GM21390 (cell line): ENCODE data around the gene ADAMTS16.

Experiments
- ATAC-seq: cut with Tn5 transposase; IDR thresholded peaks from one replicate; pipeline ENCODE4 v1.9.1; 2021; ENCODE audit not compliant: unreplicated experiment

Gene ADAMTS16

DNA sequence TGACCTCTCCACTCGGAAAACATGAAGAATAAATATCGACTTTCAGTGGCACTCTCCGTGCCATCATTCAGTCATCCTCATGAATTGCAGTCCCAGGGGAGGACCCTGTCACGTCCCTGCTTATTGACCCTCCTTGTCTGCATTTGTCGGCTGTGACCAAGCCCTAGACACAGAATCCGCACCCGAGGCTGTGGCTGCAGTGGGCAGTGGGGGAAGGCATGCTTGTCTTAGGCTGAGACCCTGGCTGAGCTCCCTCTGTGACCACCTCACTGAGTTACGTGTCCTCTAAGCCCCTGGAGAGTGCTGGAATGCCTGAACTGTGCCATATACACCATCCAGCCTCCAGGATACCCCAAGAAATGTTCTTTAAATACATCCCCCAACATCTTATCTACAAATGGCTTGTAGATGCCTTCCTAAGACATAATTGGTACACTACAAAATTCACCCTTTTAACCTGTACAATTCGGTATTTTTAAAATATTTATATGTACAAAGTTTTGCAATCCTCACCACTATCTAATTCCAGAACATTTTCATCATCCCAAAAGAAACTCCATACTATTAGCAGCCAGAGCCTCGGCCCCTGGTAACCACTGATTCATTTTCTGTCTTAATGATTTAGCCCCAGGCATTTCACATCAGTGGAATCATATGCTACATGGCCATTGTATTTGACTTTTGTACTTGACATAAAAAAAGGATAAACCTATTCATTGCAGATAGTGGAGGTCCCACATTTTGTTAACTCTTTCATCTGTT lies 201.6 kb downstream of the ADAMTS16 start:
- no peak for ATAC-seq

DNA sequence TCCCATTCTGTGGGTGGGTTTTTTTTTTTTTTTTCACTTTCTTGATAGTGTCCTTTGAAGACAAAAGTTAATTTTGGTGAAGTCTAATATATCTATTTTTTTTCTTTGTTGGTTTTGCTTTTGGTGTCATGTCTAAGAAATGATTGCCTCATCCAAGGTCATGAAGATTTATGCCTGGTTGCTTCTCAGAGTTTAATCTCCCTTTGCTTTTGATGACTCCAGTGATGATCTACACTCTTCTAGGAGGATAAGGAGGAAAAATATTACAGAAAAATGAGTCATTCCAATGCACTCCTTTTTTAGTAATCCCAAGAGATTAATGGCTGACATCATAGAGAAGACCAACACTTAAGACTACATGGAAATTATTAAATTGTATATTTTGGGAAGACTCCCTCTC lies 202.7 kb downstream of the ADAMTS16 start:
- no peak for ATAC-seq

DNA sequence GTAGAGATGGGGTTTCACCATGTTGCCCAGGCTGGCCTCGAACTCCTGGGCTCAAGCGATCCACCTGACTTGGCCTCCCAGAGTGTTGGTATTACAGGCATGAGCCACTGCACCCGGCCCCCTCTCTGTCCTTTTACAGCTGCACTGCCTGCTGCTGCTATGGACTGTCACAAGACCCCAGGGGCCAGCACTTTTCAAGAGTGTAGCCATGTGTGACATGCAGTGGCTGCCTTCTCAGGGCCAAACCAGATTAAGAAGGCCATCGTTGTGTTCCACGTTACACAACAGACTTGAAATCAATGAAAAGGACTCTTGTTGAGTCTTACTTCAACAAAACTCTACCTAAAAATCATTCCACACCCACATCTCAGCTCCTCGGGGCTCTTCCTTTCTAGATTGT lies 203.4 kb downstream of the ADAMTS16 start:
- ATAC-seq = no peak

DNA sequence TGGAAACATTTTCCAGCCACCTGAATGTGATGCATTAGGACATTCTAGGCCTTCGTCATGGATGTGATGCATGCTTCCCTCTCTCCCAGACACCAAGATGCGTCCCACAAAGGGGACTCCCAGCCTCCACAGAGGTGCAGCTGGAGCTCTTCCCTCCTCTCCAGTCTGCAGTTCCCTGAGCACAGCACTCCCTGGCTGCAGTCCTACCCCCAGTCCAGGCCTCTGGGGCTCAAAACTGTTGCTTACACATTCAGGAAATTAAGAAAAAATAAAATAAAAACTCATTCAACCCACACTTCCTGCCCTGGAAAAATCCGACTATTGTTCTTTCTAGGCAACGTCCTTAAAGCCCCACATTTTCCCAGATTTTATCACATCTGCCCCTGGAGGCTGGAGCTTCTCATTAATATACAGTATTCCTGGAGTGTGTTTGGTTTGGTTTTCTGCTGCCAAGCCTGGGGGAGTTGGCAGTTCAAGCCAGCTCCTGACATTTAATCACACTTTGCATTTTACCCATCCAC lies 204.0 kb downstream of the ADAMTS16 start:
- ATAC-seq = no peak

DNA sequence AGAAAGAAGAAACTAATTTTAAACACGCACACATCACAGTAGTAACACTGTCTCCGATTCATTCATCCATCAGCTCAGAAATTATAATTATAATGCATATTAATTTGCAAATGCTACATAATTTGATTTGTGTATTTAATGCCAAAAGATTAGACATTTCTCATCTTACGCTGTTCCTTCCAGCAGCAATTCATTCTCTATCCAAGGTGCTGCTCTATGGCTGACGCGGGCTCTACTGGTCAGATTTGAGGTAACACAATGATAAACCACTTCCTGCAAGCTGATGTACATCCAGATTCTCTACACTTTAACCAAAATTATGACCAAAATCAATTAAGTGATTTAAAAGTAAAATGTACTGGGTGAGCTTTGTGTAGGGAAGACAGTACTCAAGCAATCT lies 204.5 kb downstream of the ADAMTS16 start:
- ATAC-seq = no peak

DNA sequence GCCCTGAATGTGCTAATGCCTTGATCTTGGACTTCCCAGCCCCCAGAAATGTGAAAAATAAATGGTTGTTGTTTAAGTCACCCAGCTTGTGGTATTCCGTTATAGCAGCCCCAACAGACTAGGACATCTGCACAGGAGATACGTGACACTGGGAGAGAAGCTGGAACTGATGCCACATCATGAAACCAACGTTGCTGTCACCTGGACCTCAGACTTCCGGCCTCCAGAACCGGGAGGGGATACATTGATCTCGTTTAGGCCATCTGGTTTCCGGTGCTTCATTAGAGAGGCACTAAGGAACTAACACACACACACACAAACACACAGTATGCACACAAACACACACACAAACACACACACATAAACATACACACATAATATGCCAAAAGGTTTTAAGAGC lies 207.3 kb downstream of the ADAMTS16 start:
- ATAC-seq = no peak

DNA sequence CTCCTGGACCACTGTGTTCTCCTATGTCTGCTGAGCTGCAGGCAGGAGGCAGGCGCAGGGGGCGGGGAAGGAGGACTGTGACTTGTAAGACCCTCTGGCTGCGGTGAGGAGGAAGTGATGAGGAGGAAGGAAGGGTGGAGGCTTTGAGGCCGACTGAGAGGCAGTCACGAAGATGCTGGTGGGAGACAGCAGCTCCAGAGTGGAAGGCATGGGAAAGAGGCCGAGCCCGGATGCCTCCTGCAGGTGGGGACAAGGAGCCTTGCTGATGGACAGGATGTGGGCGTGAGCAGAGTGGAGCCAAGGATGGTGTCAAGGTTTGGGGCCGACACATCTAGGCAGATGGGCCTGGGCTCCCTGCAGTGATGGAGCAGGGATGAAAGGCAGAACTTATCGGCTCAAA lies 208.0 kb downstream of the ADAMTS16 start:
- no peak for ATAC-seq

DNA sequence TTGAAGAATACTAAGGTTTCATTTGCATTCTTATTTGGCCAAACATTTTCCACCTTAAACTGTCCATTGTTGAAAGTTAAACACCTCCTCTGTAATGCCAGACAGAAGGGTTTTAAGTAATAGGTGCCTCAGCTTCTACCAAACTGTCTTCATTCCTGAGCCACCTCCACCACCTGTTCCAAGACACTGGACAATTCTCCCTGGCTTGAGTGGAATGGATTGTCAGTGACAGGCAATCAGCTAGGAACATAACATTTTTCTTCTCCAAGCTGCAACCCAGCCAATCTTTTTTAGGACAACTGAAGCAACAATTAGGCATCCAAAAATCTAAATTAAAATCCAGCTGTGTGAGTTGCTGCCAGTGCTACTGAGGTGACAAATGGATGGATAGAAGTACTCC lies 208.4 kb downstream of the ADAMTS16 start:
- no peak for ATAC-seq

DNA sequence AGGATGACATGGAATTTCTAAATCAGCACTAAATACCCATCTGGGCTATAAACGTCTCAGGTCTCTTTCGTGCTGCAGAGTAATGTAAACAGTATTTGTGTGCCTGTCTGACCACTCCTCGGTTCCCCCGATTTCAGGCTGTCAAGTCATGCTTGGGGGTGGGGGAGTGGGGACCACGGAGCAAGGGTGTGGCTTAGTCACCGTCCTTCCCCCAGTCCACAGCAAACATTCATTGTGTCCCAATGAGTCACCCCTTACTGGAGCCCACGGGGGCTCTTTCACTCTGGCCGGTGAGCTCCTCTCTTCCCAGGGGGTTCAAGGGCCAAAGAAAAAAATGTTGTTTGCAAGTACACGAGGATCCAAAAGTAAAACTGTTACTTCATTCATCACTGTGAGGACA lies 210.0 kb downstream of the ADAMTS16 start:
- ATAC-seq = no peak

DNA sequence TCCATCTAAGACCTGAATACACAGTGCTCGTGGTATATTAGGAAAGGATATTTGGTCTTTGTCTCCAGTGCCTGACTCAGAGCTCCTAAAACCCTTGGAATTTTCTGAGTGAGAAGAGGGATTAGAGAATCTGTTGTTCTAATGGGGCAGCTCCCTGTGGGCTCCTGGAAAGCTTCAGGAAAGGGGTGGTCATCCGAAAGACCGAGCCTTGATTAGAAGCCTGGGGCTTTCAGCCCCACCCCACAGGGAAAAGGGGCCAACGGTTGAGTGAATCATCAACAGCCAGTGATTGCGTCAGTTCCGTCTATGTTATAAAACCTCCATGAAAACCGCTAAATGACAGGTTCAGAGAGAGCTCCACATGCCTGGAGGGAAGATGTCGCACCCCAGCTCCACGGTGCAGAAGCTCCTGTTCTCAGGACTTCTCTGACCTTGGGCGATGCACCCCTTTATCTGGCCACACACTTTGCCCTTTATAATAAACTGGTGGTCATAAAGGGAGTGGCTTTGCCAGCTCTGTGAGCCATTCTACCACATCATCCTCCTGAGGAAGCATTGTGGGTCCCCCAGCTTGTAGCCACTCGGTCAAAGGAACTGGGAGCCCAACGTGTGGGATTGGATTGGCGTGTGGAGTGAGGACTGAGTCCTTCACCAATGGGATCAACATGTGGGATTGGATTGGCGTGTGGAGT lies 211.3 kb downstream of the ADAMTS16 start:
- no peak for ATAC-seq

DNA sequence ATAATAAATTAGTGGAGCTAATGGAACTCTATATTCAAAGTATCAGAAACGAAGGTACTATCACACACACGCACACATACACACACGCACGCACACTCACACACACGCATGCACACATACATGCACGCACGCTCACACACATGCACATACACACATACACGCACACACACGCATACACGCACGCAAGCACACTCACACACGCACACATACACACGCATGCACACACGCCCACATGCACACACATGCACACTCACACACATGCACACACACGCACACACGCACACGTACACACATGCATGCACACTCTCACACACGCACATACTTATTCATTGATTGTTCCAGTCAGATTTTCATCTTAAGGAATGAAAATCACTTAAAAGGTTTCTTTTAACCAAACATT lies 212.5 kb downstream of the ADAMTS16 start:
- ATAC-seq = no peak

DNA sequence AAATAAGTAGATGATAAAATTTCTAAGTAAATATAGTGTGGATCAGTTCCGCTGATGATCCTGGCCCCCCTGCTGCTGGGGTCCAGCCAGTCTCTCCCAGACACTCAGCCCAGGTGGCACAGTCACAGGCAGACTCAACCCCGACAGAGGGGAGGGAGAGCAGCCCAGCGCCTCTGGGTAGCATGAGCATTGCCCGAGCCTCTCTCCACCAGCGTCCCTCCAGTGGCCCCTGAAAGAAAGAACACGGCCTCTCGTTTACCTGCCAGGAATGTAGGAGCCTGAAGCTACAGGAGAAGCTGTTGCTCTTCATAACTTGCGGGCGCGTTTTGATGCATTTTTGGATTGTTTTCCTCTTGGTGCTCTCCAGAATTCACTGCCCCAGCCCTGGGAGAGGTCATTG lies 213.6 kb downstream of the ADAMTS16 start:
- no peak for ATAC-seq

DNA sequence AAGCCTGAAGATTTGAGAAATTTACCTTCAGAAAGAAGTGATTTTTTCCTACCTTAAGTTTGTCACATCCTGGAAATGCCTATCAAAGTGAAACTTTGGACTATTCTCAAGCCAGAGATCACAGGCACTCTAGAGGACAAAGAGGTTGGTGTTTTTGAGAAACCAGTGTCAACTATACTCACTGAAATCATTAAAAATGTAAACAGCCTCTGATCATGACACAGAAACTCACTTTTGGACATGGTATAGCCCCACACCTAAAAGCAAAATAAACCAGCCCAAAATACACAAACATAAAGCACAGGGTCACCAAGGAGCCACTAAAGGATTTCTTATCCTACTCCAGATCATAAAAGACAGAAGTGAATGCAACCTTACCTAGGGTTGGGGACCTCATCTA lies 216.6 kb downstream of the ADAMTS16 start:
- ATAC-seq = no peak

DNA sequence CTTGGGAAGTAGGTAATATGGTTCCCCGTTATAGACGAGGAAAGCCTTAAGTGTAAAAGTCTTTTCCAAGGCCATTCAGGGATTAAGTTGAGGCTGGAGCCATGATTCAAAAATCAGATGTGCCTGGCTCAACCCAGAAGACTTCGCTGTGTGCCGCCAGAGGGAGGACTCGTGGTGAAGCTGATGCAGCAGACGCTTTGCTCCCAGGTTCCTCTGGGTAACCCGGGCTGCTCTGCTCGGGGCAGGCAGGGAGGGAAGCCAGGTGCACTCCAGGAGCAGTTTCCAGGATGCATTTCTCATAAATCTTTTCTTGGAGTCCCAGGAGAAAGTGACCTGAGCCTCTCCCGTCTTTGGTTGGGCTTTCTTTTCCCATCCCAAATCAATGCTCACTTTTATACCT lies 219.5 kb downstream of the ADAMTS16 start:
- ATAC-seq = no peak

DNA sequence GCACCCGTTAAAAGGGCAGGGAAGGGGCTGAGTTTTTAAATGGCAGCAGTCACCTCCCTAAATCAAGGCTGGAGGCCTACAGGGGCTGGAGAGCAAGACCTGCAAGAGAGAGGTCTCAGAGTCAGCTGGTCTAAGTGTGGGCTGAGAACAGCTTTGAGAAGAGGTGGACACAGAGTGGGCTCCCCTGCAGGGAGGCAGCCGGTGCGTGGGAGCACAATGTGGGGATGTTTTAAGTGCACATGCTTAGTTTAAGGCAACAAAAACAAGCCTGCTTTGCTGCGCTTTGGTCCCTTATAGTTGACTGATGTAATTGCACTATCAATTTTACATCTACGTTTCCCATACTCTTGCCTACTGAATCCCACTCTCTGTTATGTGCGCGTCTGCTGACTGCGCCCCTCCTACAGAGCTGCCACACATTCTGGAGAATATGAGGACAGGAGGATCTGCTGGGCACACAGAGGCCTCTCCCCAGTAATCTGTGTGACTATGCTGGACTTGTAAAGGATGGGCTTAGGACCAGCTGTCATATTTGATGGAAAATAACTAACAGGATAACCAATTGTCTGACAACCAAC lies 220.3 kb downstream of the ADAMTS16 start:
- ATAC-seq = no peak

DNA sequence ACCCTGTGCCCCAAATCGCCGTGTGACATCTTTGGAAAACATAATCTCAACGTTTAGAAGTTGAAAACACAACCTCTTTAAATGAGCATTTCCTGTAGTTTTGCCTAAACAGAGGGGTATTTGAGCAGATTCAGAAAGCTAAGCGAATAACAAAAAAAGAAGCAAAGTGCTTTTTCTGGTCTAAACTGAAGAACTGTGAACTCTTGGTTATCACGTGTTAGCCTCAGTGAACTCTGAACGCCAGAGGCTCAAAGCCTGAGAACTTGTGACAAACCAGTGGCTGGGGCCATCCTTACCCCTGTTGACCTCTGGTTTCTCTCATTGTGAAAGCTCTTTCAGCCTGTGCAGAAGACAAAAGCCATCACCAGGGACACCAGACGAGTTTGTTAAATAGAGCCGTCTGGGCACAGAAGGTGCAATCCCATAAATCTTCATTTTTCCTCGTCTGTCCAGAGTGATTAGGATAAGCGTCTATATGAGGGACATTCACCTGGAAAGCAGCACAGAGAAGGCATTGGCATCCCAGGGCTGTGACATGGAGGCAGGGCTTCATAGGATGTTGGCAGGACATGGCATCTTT lies 220.9 kb downstream of the ADAMTS16 start:
- no peak for ATAC-seq

DNA sequence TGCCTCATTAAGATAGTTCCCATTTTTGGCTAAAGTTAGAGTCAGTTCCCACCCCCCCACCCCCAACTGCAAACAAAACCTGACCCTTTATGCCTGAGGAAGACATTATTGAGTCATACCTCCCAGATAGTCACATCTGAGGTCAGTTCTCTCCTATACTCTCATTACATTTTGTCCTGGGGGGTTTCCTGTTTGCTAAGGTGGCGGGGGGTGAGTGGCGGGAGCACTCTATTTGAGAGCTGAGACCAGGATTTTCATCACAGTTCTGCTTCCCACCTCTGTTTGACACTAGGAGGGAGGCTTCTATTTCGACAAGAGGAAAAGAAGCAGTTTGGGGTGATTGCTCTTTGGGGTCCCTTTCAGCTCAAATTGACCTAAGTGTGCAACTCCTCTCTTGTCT lies 222.9 kb downstream of the ADAMTS16 start:
- no peak for ATAC-seq

DNA sequence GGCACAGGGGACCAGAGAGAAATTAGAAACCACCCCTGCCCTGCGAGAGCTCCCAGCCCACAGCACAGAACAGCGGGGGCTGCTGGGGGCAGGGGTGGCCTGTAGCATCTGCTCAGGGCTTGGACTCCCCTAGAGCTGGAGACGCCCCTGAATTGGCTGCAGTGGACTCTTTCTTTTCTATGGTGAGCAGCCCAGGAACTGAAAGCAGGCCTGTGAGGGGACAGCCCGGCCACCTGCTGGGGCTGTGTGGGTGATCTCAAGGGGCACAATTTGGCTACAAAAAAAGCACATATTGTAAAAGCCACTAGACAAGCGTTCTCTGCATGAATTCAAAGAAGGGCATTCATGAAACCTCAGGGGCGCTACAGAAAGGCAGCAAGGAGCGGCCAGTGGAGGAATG lies 224.8 kb downstream of the ADAMTS16 start:
- ATAC-seq = no peak

DNA sequence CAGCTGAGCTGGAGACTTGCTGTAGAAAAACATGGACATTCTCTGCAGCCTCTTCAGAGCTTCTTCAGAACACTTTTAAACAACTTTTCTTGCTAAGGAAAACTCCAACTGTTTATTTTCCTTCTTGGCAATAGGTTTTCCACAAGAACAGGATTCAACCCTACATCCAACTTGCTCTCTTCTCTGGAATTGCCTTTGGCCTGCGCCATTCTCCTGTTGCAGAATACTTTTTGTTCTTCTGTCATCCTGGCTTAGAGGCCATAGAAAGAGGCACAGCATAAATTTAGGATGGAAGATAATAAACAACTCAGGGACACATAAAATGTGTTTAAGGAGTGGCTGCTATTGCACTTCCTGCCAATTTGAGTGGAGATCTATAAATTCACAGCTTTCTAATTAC lies 227.6 kb downstream of the ADAMTS16 start:
- no peak for ATAC-seq

DNA sequence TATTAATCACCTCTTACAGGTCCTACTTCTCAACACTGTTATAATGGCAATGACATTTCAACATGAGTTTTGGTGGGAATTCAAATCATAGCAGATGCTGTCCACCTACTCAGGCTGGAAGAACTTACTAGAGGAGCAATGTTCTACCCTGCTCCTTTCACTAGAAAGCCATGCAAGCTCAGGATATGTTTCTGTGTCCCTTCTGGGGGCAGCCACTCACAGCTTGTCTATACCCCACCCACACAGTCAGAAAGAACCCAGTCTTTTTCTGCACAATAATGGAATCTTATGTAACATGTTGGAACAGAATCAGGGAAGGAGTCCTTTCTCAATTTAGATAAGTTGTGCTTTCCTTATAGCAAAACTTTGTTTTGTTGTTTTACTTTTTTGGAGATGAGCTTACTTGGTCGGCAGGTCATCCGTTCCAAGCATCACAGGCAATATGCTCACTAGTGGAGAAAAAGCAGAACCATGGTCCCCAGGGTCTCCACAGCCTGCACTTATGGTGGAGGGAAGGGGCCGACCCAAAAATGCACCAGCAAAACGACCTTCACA lies 229.0 kb downstream of the ADAMTS16 start:
- no peak for ATAC-seq
